CD4-positive, alpha-beta T cell (primary cell): ENCODE results near the gene COL9A1. TPM values are rescaled to one million over a fixed set of nuclear protein-coding genes. Genes with fewer than 3 reads are reported as not detected.

Experiments
- ATAC-seq: fragments of 200-7000 bp; cut with Tn5 transposase; one replicate; pipeline ENCODE4 v1.10.0; 2022; ENCODE audit warnings: mild to moderate bottlenecking; ENCODE audit not compliant: poor library complexity
- CTCF ChIA-PET: fragments of 350-600 bp; sonication (Branson Sonifier 250); formaldehyde crosslinking; loops from one replicate; lab custom pipeline; 2021; ENCODE audit warnings: antibody characterized with exemption, inconsistent platforms; lab: Charles Lee
- POLR2A ChIA-PET: fragments of 350-600 bp; sonication (Branson Sonifier 250); formaldehyde crosslinking; loops from one replicate; lab custom pipeline; 2021; ENCODE audit warnings: antibody characterized with exemption, inconsistent platforms; lab: Charles Lee
- DNase-seq, 14 experiments: peaks; one replicate each; pipeline ENCODE4 v3.0.0-alpha.2; 2013 to 2020; ENCODE audit warnings: mixed read lengths in 2 of 14
- H3K27ac ChIP-seq, 2 donors: one replicate each; pipeline versions ENCODE4 v1.5.1 to v1.7.0; 2013; ENCODE audit warnings: low read length in 2 of 2, low read depth in 1 of 2, mild to moderate bottlenecking in 1 of 2
- H3K27me3 ChIP-seq, 2 experiments: 1 replicate in 1 of 2; 2 replicates in 1 of 2; pipeline versions ENCODE4 v1.6.1 to v1.7.0; 2013; ENCODE audit warnings: low read length in 2 of 2, control low read depth in 1 of 2, mild to moderate bottlenecking in 1 of 2, moderate library complexity in 1 of 2; ENCODE audit not compliant: insufficient read depth in 2 of 2, control insufficient read depth in 1 of 2
- H3K36me3 ChIP-seq: one replicate; pipeline ENCODE4 v1.6.1; 2013; ENCODE audit warnings: low read length, control low read depth; ENCODE audit not compliant: insufficient read depth
- H3K4me1 ChIP-seq: one replicate; pipeline ENCODE4 v1.6.1; 2013; ENCODE audit warnings: low read length, control low read depth; ENCODE audit not compliant: insufficient read depth
- H3K4me3 ChIP-seq: one replicate; pipeline ENCODE4 v1.5.1; 2013; ENCODE audit warnings: mild to moderate bottlenecking, low read length, moderate library complexity
- H3K9me3 ChIP-seq, 2 experiments: 1 replicate in 1 of 2; 2 replicates in 1 of 2; pipeline versions ENCODE4 v1.6.1 to v1.7.0; 2013; ENCODE audit warnings: low read length in 2 of 2, mild to moderate bottlenecking in 2 of 2, control low read depth in 1 of 2, moderate library complexity in 1 of 2; ENCODE audit not compliant: control insufficient read depth in 1 of 2, insufficient read depth in 1 of 2
- H3K27ac Mint-ChIP-seq: one replicate; pipeline ENCODE4 v1.8.0; 2020; ENCODE audit warnings: mixed read lengths
- H3K27me3 Mint-ChIP-seq: one replicate; pipeline ENCODE4 v1.8.0; 2021; ENCODE audit warnings: mixed read lengths
- H3K36me3 Mint-ChIP-seq: one replicate; pipeline ENCODE4 v1.8.0; 2021; ENCODE audit warnings: low read depth, mixed read lengths
- H3K4me1 Mint-ChIP-seq: one replicate; pipeline ENCODE4 v1.8.0; 2021; ENCODE audit warnings: low read depth, mixed read lengths
- H3K4me3 Mint-ChIP-seq: one replicate; pipeline ENCODE4 v1.8.0; 2020; ENCODE audit warnings: mild to moderate bottlenecking, mixed read lengths
- H3K9me3 Mint-ChIP-seq: one replicate; pipeline ENCODE4 v1.8.0; 2020; ENCODE audit warnings: mixed read lengths
- CTCF ChIP-seq: fragments of 200-600 bp; IDR thresholded peaks from one replicate; pipeline ENCODE4 v1.8.0; 2022; ENCODE audit warnings: antibody characterized with exemption, mild to moderate bottlenecking
- intact Hi-C, 2 experiments: fragments of 100-400 bp; cut with DNase I in 1 of 2; cut with micrococcal nuclease in 1 of 2; formaldehyde crosslinking; loops; one replicate each; pipeline versions ENCODE4 v1.15.1 to v1.9.0; 2023 to 2025; cut with DNase I, micrococcal nuclease
- total RNA-seq, 174 experiments: library from RNA in 2 of 174; stranded (reverse) in 2 of 174; gene quantifications; one replicate each; pipeline ENCODE4 v1.2.3 and lab custom pipeline; 2021 to 2026

The COL9A1 gene
- total RNA-seq, 2 experiments from 2014 or later, result not detected

DNA sequence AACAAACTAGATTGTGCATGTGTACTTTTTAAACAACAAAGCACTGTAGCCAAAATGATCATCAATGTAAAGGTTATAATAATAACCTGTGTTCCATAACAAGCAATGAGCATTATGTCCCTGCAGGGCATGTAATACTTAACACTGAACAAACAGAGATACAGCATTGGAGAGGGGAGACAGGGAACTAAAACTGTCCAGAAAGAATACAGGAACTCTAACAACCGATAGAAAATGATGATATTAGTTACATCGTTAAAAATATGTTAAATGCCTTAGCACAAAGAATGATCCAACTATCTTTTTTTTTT is 80.5 kb downstream of the COL9A1 start:
- Mint-ChIP-seq H3K36me3 (no peaks in the 10 kb centered on the region), H3K9me3 (no peaks in the 10 kb centered on the region), H3K4me3 (no peak overlapping the region), H3K27me3 (peaks cover 18% of the 10 kb centered on the region), H3K27ac (no peak overlapping the region), H3K4me1 (no peaks in the 10 kb centered on the region)
- ATAC-seq (no peak), DNase-seq (no peak)
- CTCF ChIA-PET, result interaction anchor here (1.2 kb wide), 1 partner anchor 464 kb away, joined by 4 read pairs; no protein-coding TSS in a partner anchor
- no peak overlapping the region for H3K4me3 ChIP-seq
- no peaks in the 10 kb centered on the region for H3K4me1 ChIP-seq
- intact Hi-C loops, result loop anchor here (5.0 to 10.0 kb wide), 3 partner anchors 465 to 1122 kb away; partner anchors contain the start of gene B3GAT2 (in 1 of the 2)
- POLR2A ChIA-PET, result no interaction called here
- no peaks in the 10 kb centered on the region for H3K36me3 ChIP-seq
- TF ChIP-seq CTCF, result no peak
- H3K9me3 ChIP-seq, result no peaks in the 10 kb centered on the region
- no peak overlapping the region for H3K27ac ChIP-seq
- H3K27me3 ChIP-seq, result no peaks in the 10 kb centered on the region

- intact Hi-C loops, result loop anchor here (2.0 to 10.0 kb wide), 4 partner anchors 465 to 1123 kb away; partner anchors contain the start of gene B3GAT2 (in 1 of the 2)
- H3K4me3 ChIP-seq, result no peak overlapping the region
- Mint-ChIP-seq H3K27me3 (peaks cover 18% of the 10 kb centered on the region), H3K4me1 (no peaks in the 10 kb centered on the region), H3K36me3 (no peaks in the 10 kb centered on the region), H3K9me3 (no peaks in the 10 kb centered on the region), H3K4me3 (no peak overlapping the region), H3K27ac (no peak overlapping the region)
- ChIA-PET CTCF (interaction anchor here (0.6 to 1.7 kb wide), 6 partner anchors 8 to 734 kb away, joined by 3 to 7 read pairs (median 4); partner anchors contain the start of gene B3GAT2), POLR2A (no interaction called here)
- no peak for TF ChIP-seq CTCF
- H3K36me3 ChIP-seq, result no peaks in the 10 kb centered on the region
- no peak overlapping the region for H3K27ac ChIP-seq
- no peaks in the 10 kb centered on the region for H3K9me3 ChIP-seq
- ATAC-seq, result no peak
- no peaks in the 10 kb centered on the region for H3K4me1 ChIP-seq
- no peak for DNase-seq
- H3K27me3 ChIP-seq, result no peaks in the 10 kb centered on the region
These were observed 81.0 kb downstream of the COL9A1 start for GRCh38 chr6:70221715-70222438.

GRCh38 chr6:70221025-70221714 is 81.7 kb downstream of the COL9A1 start:
- Mint-ChIP-seq H3K36me3 (no peaks in the 10 kb centered on the region), H3K27me3 (peaks cover 18% of the 10 kb centered on the region)
- POLR2A ChIA-PET, result no interaction called here

More at GRCh38 chr6:70221025-70221714, 81.7 kb downstream of the COL9A1 start:
- DNase-seq (peak in 4 of 14 experiments; percentile 5 to 29 (median 20)), ATAC-seq (no peak)
- H3K4me3 ChIP-seq, result no peak overlapping the region
- no peaks in the 10 kb centered on the region for H3K9me3 ChIP-seq
- peak; percentile 68 for TF ChIP-seq CTCF
- no peaks in the 10 kb centered on the region for H3K27me3 ChIP-seq
- intact Hi-C loops, result loop anchor here (2.0 to 10.0 kb wide), 4 partner anchors 466 to 1124 kb away; partner anchors contain the start of gene B3GAT2 (in 1 of the 2)
- Mint-ChIP-seq H3K4me1 (no peaks in the 10 kb centered on the region), H3K4me3 (no peak overlapping the region), H3K9me3 (no peaks in the 10 kb centered on the region), H3K27ac (no peak overlapping the region)
- H3K4me1 ChIP-seq, result no peaks in the 10 kb centered on the region
- no peaks in the 10 kb centered on the region for H3K36me3 ChIP-seq
- H3K27ac ChIP-seq, result no peak overlapping the region
- CTCF ChIA-PET, result interaction anchor here (0.6 to 1.7 kb wide), 8 partner anchors 9 to 735 kb away, joined by 3 to 7 read pairs (median 4); partner anchors contain the start of gene B3GAT2
